Liver (tissue), 9 donors: ENCODE measurements around the gene ZNF556. TPM values are rescaled to one million over a fixed set of nuclear protein-coding genes. Genes with fewer than 3 reads are reported as not detected.

Experiments used
- DNase-seq: peaks from one replicate; pipeline ENCODE4 v3.0.0-alpha.2; 2017; ENCODE audit warnings: low spot score
- H3K27ac ChIP-seq, 2 donors: one replicate each; pipeline ENCODE4 v1.7.0; 2013; ENCODE audit warnings: inconsistent platforms in 2 of 2, low read length in 2 of 2, control low read depth in 1 of 2, low read depth in 1 of 2, mild to moderate bottlenecking in 1 of 2
- H3K27me3 ChIP-seq, 4 donors: one replicate each; pipeline versions ENCODE4 v1.6.1 to v1.7.0; 2013; ENCODE audit warnings: low read length in 3 of 4, inconsistent platforms in 1 of 4, mild to moderate bottlenecking in 1 of 4, moderate library complexity in 1 of 4; ENCODE audit not compliant: control insufficient read depth in 4 of 4, insufficient read depth in 4 of 4
- H3K36me3 ChIP-seq, 4 donors: one replicate each; pipeline versions ENCODE4 v1.6.1 to v1.7.0; 2013; ENCODE audit warnings: low read length in 3 of 4, mild to moderate bottlenecking in 3 of 4, low read depth in 1 of 4, moderate library complexity in 1 of 4; ENCODE audit not compliant: control insufficient read depth in 4 of 4, insufficient read depth in 3 of 4
- H3K4me1 ChIP-seq, 4 donors: one replicate each; pipeline versions ENCODE4 v1.6.1 to v1.7.0; 2013; ENCODE audit warnings: low read length in 3 of 4, mild to moderate bottlenecking in 3 of 4, moderate library complexity in 1 of 4; ENCODE audit not compliant: control insufficient read depth in 4 of 4, insufficient read depth in 4 of 4
- H3K4me3 ChIP-seq, 3 donors: one replicate each; pipeline versions ENCODE4 v1.6.1 to v1.7.0; 2013; ENCODE audit warnings: low read length in 3 of 3, control low read depth in 1 of 3, low read depth in 1 of 3, mild to moderate bottlenecking in 1 of 3
- H3K9ac ChIP-seq, 2 donors: one replicate each; pipeline ENCODE4 v1.7.0; 2013; ENCODE audit warnings: low read length in 2 of 2, mild to moderate bottlenecking in 2 of 2, moderate library complexity in 2 of 2, control low read depth in 1 of 2, low read depth in 1 of 2
- H3K9me3 ChIP-seq, 4 donors: one replicate each; pipeline versions ENCODE4 v1.6.1 to v1.7.0; 2013; ENCODE audit warnings: low read length in 3 of 4; ENCODE audit not compliant: control insufficient read depth in 4 of 4
- EGR1 ChIP-seq, 2 donors: IDR thresholded peaks; 2 replicates each; pipeline ENCODE4 v1.6.1; 2016 to 2018; ENCODE audit warnings: antibody characterized with exemption in 2 of 2, low read depth in 2 of 2
- FOXA1 ChIP-seq: IDR thresholded peaks from 2 replicates; pipeline ENCODE4 v1.6.1; 2016; ENCODE audit warnings: antibody characterized with exemption
- FOXA2 ChIP-seq: IDR thresholded peaks from 2 replicates; pipeline ENCODE4 v1.6.1; 2016; ENCODE audit warnings: antibody characterized with exemption
- HNF4A ChIP-seq, 2 donors: conservative IDR thresholded peaks; 2 replicates each; pipeline ENCODE4 v1.6.1; 2016; ENCODE audit warnings: antibody characterized with exemption in 2 of 2, mild to moderate bottlenecking in 2 of 2
- HNF4G ChIP-seq: IDR thresholded peaks from 2 replicates; pipeline ENCODE4 v1.6.1; 2016; ENCODE audit warnings: antibody characterized with exemption
- JUND ChIP-seq, 2 donors: IDR thresholded peaks; 2 replicates each; pipeline ENCODE4 v1.6.1; 2016; ENCODE audit warnings: antibody characterized with exemption in 2 of 2
- RAD21 ChIP-seq, 2 donors: IDR thresholded peaks; 2 replicates each; pipeline ENCODE4 v1.6.1; 2016; ENCODE audit warnings: antibody characterized with exemption in 2 of 2, mild to moderate bottlenecking in 2 of 2
- RXRA ChIP-seq, 2 donors: IDR thresholded peaks; 2 replicates each; pipeline ENCODE4 v1.6.1; 2017 to 2018; ENCODE audit warnings: antibody characterized with exemption in 2 of 2, mild to moderate bottlenecking in 1 of 2
- SP1 ChIP-seq: IDR thresholded peaks from 2 replicates; pipeline ENCODE4 v1.6.1; 2018; ENCODE audit warnings: antibody characterized with exemption, mild to moderate bottlenecking
- TAF1 ChIP-seq: conservative IDR thresholded peaks from 2 replicates; pipeline ENCODE4 v1.6.1; 2016; ENCODE audit warnings: antibody characterized with exemption, mild to moderate bottlenecking
- YY1 ChIP-seq: IDR thresholded peaks from 2 replicates; pipeline ENCODE4 v1.6.1; 2016; ENCODE audit warnings: antibody characterized with exemption, mild to moderate bottlenecking
- whole genome bisulfite sequencing: extraction: QIAGEN DNeasy Blood & Tissue Kit; methylation state at CpG from one replicate; pipeline ENCODE4 v1.1.7; 2013; 5-methylcytosine and 5-hydroxymethylcytosine counted together
- polyA plus RNA-seq, 2 donors: library from polyadenylated mRNA; stranded (reverse) in 1 of 2; unstranded in 1 of 2; fragments of 200-250 nt in 1 of 2; fragments of >200 nt in 1 of 2; fragmentation: Nextera tagmentation in 1 of 2; extraction: Ambion mirVana in 1 of 2; gene quantifications; one replicate each; pipeline versions ENCODE4 v1.2.1 to v1.2.3, GENCODE V29; 2013 to 2015
- total RNA-seq, 2 donors: library from RNA; depleted of rRNA; stranded (reverse); fragments of >200 nt; gene quantifications; one replicate each; pipeline ENCODE4 v1.2.3, GENCODE V29; 2014
- TF ChIP-seq, protein P1 (sequence below): IDR thresholded peaks from 2 replicates; pipeline ENCODE4 v1.6.1; 2016; ENCODE audit warnings: antibody characterized with exemption
- TF ChIP-seq, protein P2 (sequence below): fragments of 150-350 bp; IDR thresholded peaks from 2 replicates; pipeline ENCODE4 v1.5.1; 2017; ENCODE audit warnings: improper control_type of control experiment, low read depth, low read length; ENCODE audit not compliant: missing input control
- donor health status: healthy.
- donor health status: healthy.
- donor health status: healthy.
- donor health status: healthy.
- donor health status: healthy.

The ZNF556 gene
- total and polyA plus RNA-seq, 4 donors: 0.08 TPM; not detected in 3

DNA sequence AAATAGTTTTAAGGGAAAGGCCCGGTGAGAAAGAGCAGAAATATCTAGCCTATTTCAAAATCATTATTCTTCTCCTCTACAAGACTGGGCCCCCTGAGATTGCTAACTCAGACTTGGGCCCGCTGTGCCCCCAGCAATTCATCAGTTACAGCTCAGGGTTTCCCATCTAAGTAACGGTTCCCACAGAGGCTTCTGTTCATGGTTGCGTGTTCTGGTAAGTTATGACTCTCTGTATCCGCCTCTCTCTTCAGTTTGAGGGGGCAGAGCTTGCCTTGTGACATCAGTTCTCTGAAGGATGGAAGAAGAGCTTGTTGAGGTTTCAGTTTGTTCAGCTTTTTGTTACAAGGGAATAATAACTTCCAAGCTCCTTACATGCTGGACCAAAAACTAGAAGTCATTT is 45.2 kb downstream of the ZNF556 start:
- H3K4me1 ChIP-seq: no peaks in the 10 kb centered on the region
- H3K4me3 ChIP-seq: peak overlapping the region in 1 of 3 donors; percentile 12
- peaks cover 8 to 32% (median 16%) of the 10 kb centered on the region in 4 donors for H3K36me3 ChIP-seq
- H3K9me3 ChIP-seq: peaks cover 6 to 14% (median 8%) of the 10 kb centered on the region in 4 donors
- DNase-seq: no peak
- no peaks in the 10 kb centered on the region for H3K27me3 ChIP-seq
- no peak overlapping the region for H3K27ac ChIP-seq
- no peak overlapping the region for H3K9ac ChIP-seq
- 94% methylated on average over 5 of the region's 5 CpGs for WGBS
- no peak for TF ChIP-seq SP1
- TF ChIP-seq FOXA2: no peak
- no peak for TF ChIP-seq HNF4A (conservative IDR thresholded peaks at IDR 0.05)
- no peak for TF ChIP-seq TAF1
- TF ChIP-seq RAD21 (IDR thresholded peaks at IDR 0.05): no peak
- no peak for TF ChIP-seq EGR1 (IDR thresholded peaks at IDR 0.05; ENCODE audit: low read depth in 2 of 2)
- TF ChIP-seq YY1: no peak
- no peak for TF ChIP-seq HNF4G
- no peak for TF ChIP-seq FOXA1

DNA sequence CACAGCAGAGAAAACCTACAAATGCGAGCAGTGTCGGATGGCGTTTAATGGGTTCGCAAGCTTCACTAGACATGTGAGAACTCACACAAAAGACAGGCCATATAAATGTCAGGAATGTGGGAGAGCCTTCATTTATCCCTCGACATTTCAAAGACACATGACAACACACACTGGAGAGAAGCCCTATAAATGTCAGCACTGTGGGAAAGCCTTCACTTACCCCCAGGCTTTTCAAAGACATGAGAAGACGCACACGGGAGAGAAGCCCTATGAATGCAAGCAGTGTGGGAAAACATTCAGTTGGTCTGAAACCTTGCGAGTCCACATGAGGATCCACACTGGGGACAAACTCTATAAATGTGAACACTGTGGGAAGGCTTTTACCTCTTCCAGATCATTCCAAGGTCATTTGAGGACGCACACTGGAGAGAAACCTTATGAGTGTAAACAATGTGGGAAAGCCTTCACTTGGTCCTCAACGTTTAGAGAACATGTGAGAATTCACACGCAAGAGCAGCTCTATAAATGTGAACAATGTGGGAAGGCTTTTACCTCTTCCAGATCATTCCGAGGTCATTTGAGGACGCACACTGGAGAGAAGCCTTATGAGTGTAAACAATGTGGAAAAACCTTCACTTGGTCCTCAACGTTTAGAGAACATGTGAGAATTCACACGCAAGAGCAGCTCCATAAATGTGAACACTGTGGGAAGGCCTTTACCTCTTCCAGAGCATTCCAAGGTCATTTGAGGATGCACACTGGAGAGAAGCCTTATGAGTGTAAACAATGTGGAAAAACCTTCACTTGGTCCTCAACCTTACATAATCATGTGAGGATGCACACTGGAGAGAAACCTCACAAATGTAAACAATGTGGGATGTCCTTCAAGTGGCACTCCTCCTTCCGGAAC is 50.4 kb downstream of the ZNF556 start:
- WGBS: 97% methylated on average over 16 of the region's 16 CpGs
- TF ChIP-seq TAF1 (no peak), YY1 (no peak), RAD21 (IDR thresholded peaks at IDR 0.05) (no peak), HNF4G (no peak), FOXA1 (no peak), JUND (IDR thresholded peaks at IDR 0.05) (no peak), RXRA (IDR thresholded peaks at IDR 0.05) (no peak), SP1 (no peak), FOXA2 (no peak), HNF4A (conservative IDR thresholded peaks at IDR 0.05) (no peak)
- TF ChIP-seq, protein P1, sequence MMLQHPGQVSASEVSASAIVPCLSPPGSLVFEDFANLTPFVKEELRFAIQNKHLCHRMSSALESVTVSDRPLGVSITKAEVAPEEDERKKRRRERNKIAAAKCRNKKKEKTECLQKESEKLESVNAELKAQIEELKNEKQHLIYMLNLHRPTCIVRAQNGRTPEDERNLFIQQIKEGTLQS: no peak
- TF ChIP-seq, protein P2, sequence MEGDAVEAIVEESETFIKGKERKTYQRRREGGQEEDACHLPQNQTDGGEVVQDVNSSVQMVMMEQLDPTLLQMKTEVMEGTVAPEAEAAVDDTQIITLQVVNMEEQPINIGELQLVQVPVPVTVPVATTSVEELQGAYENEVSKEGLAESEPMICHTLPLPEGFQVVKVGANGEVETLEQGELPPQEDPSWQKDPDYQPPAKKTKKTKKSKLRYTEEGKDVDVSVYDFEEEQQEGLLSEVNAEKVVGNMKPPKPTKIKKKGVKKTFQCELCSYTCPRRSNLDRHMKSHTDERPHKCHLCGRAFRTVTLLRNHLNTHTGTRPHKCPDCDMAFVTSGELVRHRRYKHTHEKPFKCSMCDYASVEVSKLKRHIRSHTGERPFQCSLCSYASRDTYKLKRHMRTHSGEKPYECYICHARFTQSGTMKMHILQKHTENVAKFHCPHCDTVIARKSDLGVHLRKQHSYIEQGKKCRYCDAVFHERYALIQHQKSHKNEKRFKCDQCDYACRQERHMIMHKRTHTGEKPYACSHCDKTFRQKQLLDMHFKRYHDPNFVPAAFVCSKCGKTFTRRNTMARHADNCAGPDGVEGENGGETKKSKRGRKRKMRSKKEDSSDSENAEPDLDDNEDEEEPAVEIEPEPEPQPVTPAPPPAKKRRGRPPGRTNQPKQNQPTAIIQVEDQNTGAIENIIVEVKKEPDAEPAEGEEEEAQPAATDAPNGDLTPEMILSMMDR: no peak
- no peaks in the 10 kb centered on the region for H3K4me1 ChIP-seq

DNA sequence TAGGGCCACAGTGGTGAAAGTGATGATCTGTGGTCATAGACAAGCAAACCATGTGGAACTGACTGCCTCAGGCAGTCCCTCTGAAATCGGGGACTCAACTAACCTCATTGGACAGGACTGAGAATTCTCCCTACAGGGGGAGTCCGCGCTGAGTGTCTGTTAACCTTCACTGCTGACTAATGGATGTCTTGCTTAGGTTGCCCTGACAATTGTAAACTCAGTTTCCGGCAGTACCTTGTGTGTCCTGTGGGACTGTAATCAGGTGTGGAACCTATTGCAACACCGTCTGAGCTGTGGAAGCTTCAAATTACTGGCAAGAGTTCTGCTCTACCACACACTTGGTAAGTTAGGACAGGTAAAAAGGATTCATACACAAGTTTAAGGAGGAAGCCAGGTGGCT is 55.9 kb downstream of the ZNF556 start:
- 34% methylated on average over 5 of the region's 5 CpGs for WGBS
- H3K27ac ChIP-seq: no peak overlapping the region
- no peak for DNase-seq

More for the DNA sequence above, 50.4 kb downstream of the ZNF556 start:
- peak overlapping the region in 2 of 3 donors; percentile 13 to 73 for H3K4me3 ChIP-seq
- no peak for DNase-seq
- H3K9me3 ChIP-seq: peaks cover 14 to 23% (median 20%) of the 10 kb centered on the region in 4 donors
- H3K9ac ChIP-seq: no peak overlapping the region
- H3K36me3 ChIP-seq: peaks cover 15 to 39% (median 29%) of the 10 kb centered on the region in 4 donors
- no peak overlapping the region for H3K27ac ChIP-seq
- H3K27me3 ChIP-seq: no peaks in the 10 kb centered on the region

More for the DNA sequence above, 55.9 kb downstream of the ZNF556 start:
- Histone ChIP-seq H3K4me1 (no peaks in the 10 kb centered on the region), H3K9ac (no peak overlapping the region), H3K27me3 (no peaks in the 10 kb centered on the region), H3K4me3 (no peak overlapping the region), H3K9me3 (peaks cover 2 to 9% (median 4%) of the 10 kb centered on the region in 4 donors), H3K36me3 (peaks cover 1 to 10% (median 5%) of the 10 kb centered on the region in 4 donors)
- TF ChIP-seq, protein P2: peak; percentile 15
- TF ChIP-seq JUND (IDR thresholded peaks at IDR 0.05) (no peak), RXRA (IDR thresholded peaks at IDR 0.05) (no peak)
